Measurements from ENCODE around the gene RANBP17.
"Not testable (repeated sequence)": the region's sequence is repeated elsewhere in the genome, so short reads cannot be mapped to it uniquely, and the experiment has no call there.

The RANBP17 gene

GRCh38 chr5:170861917-170862766, at the start of gene RANBP17:
TSS of gene RANBP17 (plus strand) at chr5:170862018.
- peak; percentile 39 for DNase-seq

- no peak for DNase-seq
Observed at GRCh38 chr5:170813231-170813630, 48.6 kb upstream of the RANBP17 start.

GRCh38 chr5:170817195-170817594, 44.6 kb upstream of the RANBP17 start:
- no peak for DNase-seq

GRCh38 chr5:170818232-170818631, 43.6 kb upstream of the RANBP17 start:
- DNase-seq = no peak

- no peak for DNase-seq
Observed at GRCh38 chr5:170819824-170820223, 42.0 kb upstream of the RANBP17 start.

GRCh38 chr5:170821257-170821800, 40.5 kb upstream of the RANBP17 start:
- DNase-seq = no peak

- no peak for DNase-seq
Observed at GRCh38 chr5:170826117-170826516, 35.7 kb upstream of the RANBP17 start.

GRCh38 chr5:170832241-170832640, 29.6 kb upstream of the RANBP17 start:
- DNase-seq = no peak

- DNase-seq = not testable (repeated sequence)
Observed at GRCh38 chr5:170833981-170834380, 27.8 kb upstream of the RANBP17 start.

GRCh38 chr5:170836226-170836625, 25.6 kb upstream of the RANBP17 start:
- no peak for DNase-seq

- DNase-seq = no peak
Observed at GRCh38 chr5:170843870-170844269, 17.9 kb upstream of the RANBP17 start.

GRCh38 chr5:170844651-170845050, 17.2 kb upstream of the RANBP17 start:
- no peak for DNase-seq

GRCh38 chr5:170846416-170846815, 15.4 kb upstream of the RANBP17 start:
- no peak for DNase-seq

GRCh38 chr5:170846846-170847245, 15.0 kb upstream of the RANBP17 start:
- DNase-seq = no peak

- DNase-seq = no peak
Observed at GRCh38 chr5:170848033-170848432, 13.8 kb upstream of the RANBP17 start.

- no peak for DNase-seq
Observed at GRCh38 chr5:170849374-170849773, 12.4 kb upstream of the RANBP17 start.

GRCh38 chr5:170854566-170854965, 7.3 kb upstream of the RANBP17 start:
- no peak for DNase-seq

GRCh38 chr5:170857066-170857465, 4.8 kb upstream of the RANBP17 start:
- no peak for DNase-seq

GRCh38 chr5:170860415-170860814, 1.4 kb upstream of the RANBP17 start:
- no peak for DNase-seq

- no peak for DNase-seq
Observed at GRCh38 chr5:170860818-170861666, 776 bp upstream of the RANBP17 start.

GRCh38 chr5:170861667-170861916, 226 bp upstream of the RANBP17 start:
- no peak for DNase-seq

- DNase-seq = no peak
Observed at GRCh38 chr5:170863646-170864045, 1.8 kb downstream of the RANBP17 start.

- DNase-seq = no peak
Observed at GRCh38 chr5:170865622-170866021, 3.8 kb downstream of the RANBP17 start.

- no peak for DNase-seq
Observed at GRCh38 chr5:170867825-170868224, 6.0 kb downstream of the RANBP17 start.

Data from NCI-H1092 treated with DMSO at 0.1 percent for 48 hours (cell line).